ENCODE data around the gene TNFRSF9.

GRCh38 chr1:7943251-7943650 lies 2.6 kb upstream of the TNFRSF9 start:
- no peak for TF ChIP-seq EZH2 (IDR thresholded peaks at IDR 0.05; ENCODE audit: low read length)
- no peak for TF ChIP-seq CTCF (optimal IDR thresholded peaks at IDR 0.05 in 1 of 3, IDR thresholded peaks at IDR 0.05 in 1 of 3, conservative IDR thresholded peaks at IDR 0.05 in 1 of 3; ENCODE audit: extremely low read depth in 1 of 3, insufficient read depth in 2 of 3, low read length in 3 of 3)

Measured in keratinocyte (primary cell).